PFSK-1 (cell line): ENCODE measurements around the gene RSPO4.

ENCODE experiments used
- FOXP2 ChIP-seq: optimal IDR thresholded peaks from 2 replicates; pipeline ENCODE3; 2011; ENCODE audit warnings: borderline replicate concordance, control low read depth, inconsistent platforms; ENCODE audit not compliant: insufficient read depth; ENCODE audit errors: extremely low read length, extremely low read depth
- POLR2AphosphoS5 ChIP-seq: IDR thresholded peaks from 2 replicates; pipeline ENCODE4 v1.6.1; 2012; ENCODE audit warnings: low read depth, mild to moderate bottlenecking, control low read depth, low read length, moderate library complexity

- TF ChIP-seq FOXP2 (no peak), POLR2AphosphoS5 (no peak)
Measured at GRCh38 chr20:1041845-1042390, 39.8 kb upstream of the RSPO4 start.
